Stimulated activated CD4-positive, alpha-beta T cell treated with anti-CD3 and anti-CD28 coated beads, TNF-alpha, amount 100 ng/mL, for 4 hours (primary cell): ENCODE results near the gene NME7.
"Not testable (repeated sequence)": the region's sequence is repeated elsewhere in the genome, so short reads cannot be mapped to it uniquely, and the experiment has no call there.

Experiments
- DNase-seq, 3 experiments: peaks; one replicate each; pipeline ENCODE4 v3.0.0-alpha.2; 2020; ENCODE audit warnings: low read depth in 3 of 3

NME7 gene

DNA sequence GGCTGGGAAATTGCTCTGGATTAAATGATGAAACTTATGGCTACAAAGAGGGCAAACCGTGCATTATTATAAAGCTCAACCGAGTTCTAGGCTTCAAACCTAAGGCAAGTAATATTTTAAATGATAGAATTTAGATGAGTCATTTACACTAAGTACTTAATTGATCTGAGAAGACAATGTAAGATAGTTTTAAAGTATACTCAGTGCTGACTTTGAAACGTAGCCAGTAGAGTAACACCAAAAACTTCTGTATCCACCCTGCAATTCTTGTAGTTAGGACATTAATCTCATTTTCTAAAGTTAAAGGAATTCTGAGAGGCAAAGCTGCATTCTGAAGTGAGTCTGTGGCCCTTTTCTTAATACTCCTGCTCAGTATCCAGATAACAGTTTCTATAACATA lies 240.3 kb downstream of the NME7 start:
- DNase-seq = no peak

- no peak for DNase-seq
These were observed 241.3 kb downstream of the NME7 start for GRCh38 chr1:169126335-169126734.

- not testable (repeated sequence) for DNase-seq
These were observed 242.0 kb downstream of the NME7 start for GRCh38 chr1:169125597-169125996.

DNA sequence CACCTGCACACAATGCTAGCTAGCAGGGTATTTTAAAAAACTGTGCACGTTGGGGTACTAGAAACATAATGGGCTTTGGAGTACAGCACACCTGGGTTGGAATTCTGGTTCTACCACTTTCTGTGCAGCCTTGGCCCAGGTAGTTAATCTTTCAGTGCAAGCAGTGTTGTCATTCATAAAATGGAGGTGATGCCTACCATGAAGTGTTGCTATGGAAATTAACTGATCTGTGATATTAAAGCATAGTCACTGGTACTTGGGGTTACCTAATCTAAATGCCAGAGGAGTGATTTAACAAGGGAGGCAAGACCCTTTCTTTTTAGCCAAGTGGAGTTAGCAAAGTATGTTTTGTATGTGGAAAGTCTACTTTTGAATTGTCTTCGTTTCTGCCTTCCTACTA lies 243.1 kb downstream of the NME7 start:
- no peak for DNase-seq

DNA sequence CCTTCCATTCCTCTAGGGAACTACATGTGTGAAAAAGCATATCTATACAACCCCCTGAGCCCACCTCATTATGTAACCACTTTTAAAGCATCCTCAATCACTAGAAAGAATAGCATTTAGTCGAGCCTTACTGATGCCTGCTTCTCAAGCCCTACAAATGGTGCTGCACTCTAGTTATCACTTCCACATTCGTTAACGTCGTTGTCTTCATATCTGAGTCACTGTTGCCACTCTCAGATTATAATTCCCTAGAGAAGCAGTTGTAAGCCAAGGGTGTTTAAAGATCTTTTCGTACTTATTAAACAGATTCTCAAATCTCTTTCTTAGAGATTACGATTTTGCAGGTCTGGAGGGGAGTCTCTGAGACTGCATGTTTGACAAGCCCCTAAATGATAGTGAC lies 244.6 kb downstream of the NME7 start:
- no peak for DNase-seq

- no peak for DNase-seq
These were observed 246.3 kb downstream of the NME7 start for GRCh38 chr1:169121146-169121923.

GRCh38 chr1:169120066-169120465 lies 247.5 kb downstream of the NME7 start:
- no peak for DNase-seq

GRCh38 chr1:169119405-169119804 lies 248.2 kb downstream of the NME7 start:
- no peak for DNase-seq

DNA sequence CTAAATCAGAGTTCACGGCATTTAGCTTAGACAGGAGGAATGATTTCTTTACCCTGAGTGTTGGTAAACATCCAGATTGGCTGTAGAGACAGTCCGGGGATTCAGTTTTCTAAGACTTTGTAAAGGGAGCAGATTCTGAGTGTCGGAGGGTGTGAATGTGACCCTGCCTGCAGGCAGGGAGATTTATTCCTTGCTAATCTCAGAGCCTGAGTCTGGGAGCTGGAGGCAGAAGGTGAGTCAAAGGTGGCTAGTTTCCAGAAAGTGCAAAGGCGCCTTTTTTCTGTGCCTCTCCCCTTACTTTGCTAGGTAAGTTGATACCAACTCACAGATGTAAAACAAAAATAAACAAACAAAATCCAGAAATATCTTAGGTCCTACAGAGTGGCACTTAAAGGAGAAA lies 249.4 kb downstream of the NME7 start:
- DNase-seq = no peak

DNA sequence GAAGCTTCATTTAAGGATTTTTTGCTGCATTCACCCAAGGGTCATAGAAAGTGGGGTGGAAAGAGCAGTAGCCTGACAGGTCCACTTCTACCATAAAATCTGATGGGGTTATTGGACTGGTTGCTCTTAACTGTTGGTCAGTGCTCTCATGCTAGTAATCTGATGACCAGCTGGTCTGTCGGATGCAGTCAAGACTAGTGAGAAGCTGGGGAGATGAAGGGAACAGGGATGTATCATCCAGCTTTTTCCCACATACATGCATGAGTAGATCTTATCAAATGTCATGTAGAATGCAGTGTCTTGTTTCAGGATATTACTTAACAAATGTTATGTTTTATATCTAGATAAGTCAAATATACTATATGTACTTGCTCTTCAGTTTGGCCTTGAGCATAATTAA lies 250.0 kb downstream of the NME7 start:
- DNase-seq = no peak

DNA sequence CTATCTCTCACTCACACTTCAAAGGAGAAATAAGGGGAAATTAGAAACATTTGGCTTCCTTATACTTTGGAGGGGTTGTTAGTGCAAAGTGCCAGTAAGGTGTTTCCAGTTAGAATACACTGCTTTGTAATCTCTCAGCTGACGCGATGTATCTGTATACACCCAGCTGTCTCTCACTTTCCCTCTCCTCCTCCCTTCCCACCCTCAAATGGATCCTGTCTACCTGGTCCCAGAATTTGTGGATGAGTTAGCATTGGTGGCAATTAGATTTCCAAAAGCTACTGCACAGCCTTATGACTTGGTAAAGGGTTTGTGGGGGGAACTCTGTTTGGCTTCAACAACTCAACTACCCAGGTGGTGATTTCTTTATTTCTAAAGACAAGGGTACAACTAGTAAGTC lies 250.6 kb downstream of the NME7 start:
- DNase-seq = no peak

- DNase-seq = no peak
These were observed 251.6 kb downstream of the NME7 start for GRCh38 chr1:169115891-169116585.

GRCh38 chr1:169113613-169114119 lies 253.9 kb downstream of the NME7 start:
- no peak for DNase-seq

GRCh38 chr1:169112241-169112640 lies 255.4 kb downstream of the NME7 start:
- DNase-seq = no peak

- no peak for DNase-seq
These were observed 256.1 kb downstream of the NME7 start for GRCh38 chr1:169111472-169111871.

GRCh38 chr1:169110689-169111447 lies 256.7 kb downstream of the NME7 start:
- DNase-seq = no peak

GRCh38 chr1:169110236-169110635 lies 257.4 kb downstream of the NME7 start:
- no peak for DNase-seq

DNA sequence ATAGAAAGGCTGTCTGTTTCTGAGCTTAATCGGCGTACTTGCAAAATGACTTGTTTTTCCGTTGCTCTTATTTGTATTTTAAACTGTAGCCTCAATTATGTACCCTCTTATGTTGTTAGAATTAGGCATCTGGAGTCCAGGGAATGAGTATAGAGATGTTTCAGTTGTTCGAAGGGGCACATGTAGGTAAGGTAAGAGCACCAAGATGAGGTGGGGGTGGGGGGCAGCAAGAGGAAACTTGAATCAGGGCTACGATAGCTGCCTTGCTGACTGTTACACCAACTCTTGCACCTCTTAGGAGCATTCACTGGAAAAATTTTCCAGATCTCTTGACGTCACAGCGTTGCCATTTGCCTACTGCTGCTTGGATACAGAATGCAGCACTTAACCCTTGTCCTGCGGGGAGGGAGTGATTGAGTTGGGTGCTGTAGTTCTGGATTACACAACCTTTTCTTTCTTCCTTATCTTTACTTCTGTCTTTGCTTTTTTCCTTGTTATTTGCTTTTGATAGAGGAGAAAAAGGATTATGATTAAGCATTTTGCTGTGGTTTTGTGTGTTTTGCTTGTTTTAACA lies 257.9 kb downstream of the NME7 start:
- DNase-seq = no peak

DNA sequence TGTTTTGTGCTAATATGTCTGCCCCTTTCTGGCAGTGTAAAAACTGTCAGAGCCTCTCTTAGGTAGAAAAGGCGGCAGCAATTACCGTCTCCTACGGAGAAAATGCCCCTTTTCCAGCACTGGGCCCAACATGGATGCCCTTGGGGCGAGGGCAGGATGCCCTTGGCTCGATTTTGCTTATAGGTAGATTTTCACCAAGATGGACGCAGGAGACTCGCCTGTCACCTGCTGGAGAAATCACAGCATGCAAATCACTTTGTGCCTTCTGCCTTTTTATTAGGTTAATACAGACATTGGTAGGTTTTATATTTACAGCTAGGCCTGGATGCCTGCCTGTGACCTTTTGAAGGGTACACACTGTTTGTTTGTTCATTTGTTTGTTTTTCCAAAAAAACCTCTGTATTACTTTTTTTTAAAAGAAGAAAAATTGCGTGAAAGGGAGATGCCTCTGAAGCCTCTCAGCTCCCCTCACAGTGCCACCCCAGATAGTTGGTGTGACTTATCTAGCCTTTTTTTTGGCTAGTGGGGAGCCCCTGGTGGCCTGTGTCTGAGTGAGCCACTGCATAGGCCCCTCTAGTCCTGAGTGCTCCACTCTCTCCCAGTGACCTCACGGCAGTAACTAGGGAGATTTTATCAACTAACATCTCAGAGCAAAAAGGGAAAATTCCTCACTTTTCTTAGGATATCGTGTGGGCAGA lies 258.6 kb downstream of the NME7 start:
- DNase-seq = no peak

GRCh38 chr1:169108223-169108622 lies 259.4 kb downstream of the NME7 start:
- DNase-seq = no peak

- DNase-seq = no peak
These were observed 259.9 kb downstream of the NME7 start for GRCh38 chr1:169107603-169108208.
